Prostate gland (tissue), 2 donors: ENCODE measurements around the gene EID2. TPM values are rescaled to one million over a fixed set of nuclear protein-coding genes. Genes with fewer than 3 reads are reported as not detected.

Experiments used
- DNase-seq: peaks from one replicate; pipeline ENCODE4 v3.0.0-alpha.2; 2019; ENCODE audit warnings: low spot score
- H3K27ac ChIP-seq, 2 donors: fragments of 200-600 bp; sonication (generic); 2 replicates each; pipeline ENCODE4 v1.5.1; 2017 to 2019
- H3K27me3 ChIP-seq: fragments of 200-600 bp; sonication (generic); replicated peaks from 2 replicates; pipeline ENCODE4 v1.5.1; 2019; ENCODE audit not compliant: insufficient read depth
- H3K36me3 ChIP-seq, 2 donors: fragments of 200-600 bp; sonication (generic); 1 replicate in 1 of 2; 2 replicates in 1 of 2; pipeline versions ENCODE4 v1.5.1 to v1.8.1; 2017 to 2019
- H3K4me1 ChIP-seq: fragments of 200-600 bp; sonication (generic); replicated peaks from 2 replicates; pipeline ENCODE4 v1.5.1; 2019
- H3K4me3 ChIP-seq, 2 donors: fragments of 200-600 bp; sonication (generic); 2 replicates each; pipeline ENCODE4 v1.5.1; 2017 to 2019
- H3K9me3 ChIP-seq: fragments of 200-600 bp; sonication (generic); 2 replicates; pipeline ENCODE4 v1.5.1; 2017
- CTCF ChIP-seq, 4 experiments: fragments of 200-600 bp in 2 of 4; fragments of 450-650 bp in 2 of 4; sonication (generic) in 2 of 4; IDR thresholded peaks; 1 replicate in 3 of 4; 2 replicates in 1 of 4; pipeline ENCODE4 v1.5.1; 2016 to 2019; ENCODE audit warnings: antibody characterized with exemption in 4 of 4, mild to moderate bottlenecking in 2 of 4, moderate library complexity in 2 of 4
- POLR2A ChIP-seq: fragments of 450-650 bp; IDR thresholded peaks from one replicate; pipeline ENCODE4 v1.6.1; 2016; ENCODE audit warnings: antibody characterized with exemption, mild to moderate bottlenecking
- POLR2AphosphoS5 ChIP-seq: sonication (generic); formaldehyde crosslinking; IDR thresholded peaks from one replicate; pipeline ENCODE4 v1.6.1; 2017; ENCODE audit warnings: antibody characterized with exemption
- whole genome bisulfite sequencing: methylation state at CpG from one replicate; pipeline ENCODE4 v1.1.5; 2018; 5-methylcytosine and 5-hydroxymethylcytosine counted together
- intact Hi-C: fragments of 100-400 bp; cut with DNase I; formaldehyde crosslinking; loops from one replicate; pipeline ENCODE4 v1.14.2; 2022
- total RNA-seq, 2 donors: library from RNA; depleted of rRNA; stranded (reverse); fragments of >200 nt; gene quantifications; one replicate each; pipeline ENCODE4 v1.1.0, GENCODE V29; 2016

Gene EID2, protein sequence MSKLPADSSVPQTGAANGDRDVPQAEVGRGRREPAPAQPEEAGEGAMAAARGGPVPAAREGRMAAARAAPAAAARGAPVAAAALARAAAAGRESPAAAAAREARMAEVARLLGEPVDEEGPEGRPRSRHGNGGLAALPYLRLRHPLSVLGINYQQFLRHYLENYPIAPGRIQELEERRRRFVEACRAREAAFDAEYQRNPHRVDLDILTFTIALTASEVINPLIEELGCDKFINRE
- 10 to 100 TPM; 21.1 to 25.3 TPM for total RNA-seq

DNA sequence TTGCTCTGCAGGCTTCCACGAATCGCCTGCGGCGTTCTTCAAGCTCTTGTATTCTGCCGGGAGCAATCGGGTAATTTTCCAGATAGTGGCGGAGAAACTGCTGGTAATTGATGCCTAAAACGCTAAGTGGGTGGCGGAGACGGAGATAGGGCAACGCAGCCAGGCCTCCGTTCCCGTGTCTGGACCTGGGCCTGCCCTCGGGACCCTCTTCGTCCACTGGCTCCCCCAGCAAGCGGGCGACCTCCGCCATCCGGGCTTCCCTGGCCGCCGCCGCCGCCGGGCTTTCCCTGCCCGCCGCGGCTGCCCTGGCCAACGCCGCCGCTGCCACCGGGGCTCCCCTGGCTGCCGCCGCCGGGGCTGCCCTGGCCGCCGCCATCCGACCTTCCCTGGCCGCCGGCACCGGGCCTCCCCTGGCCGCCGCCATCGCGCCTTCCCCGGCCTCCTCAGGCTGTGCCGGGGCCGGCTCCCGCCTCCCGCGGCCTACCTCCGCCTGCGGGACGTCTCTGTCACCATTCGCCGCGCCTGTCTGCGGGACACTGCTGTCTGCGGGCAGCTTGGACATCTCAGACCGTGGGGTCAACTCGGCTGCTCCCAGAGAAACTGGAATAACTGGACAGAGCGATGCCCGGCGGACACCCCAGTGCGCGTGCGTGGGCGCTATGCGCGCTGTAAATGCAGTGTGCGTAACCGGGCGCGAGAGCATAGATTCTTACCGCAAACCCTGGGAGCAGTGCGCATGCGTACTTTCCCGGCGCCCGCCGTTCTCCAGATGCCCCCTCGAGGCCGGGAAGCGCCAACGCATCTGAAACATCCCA is at the start of gene EID2:
Gene EID2 (minus strand): TSS at position 644 of the 815 bp plus-strand sequence. CDS start 82 bp downstream, at position 562.
- H3K9me3 ChIP-seq, result no peaks in the 10 kb centered on the region
- intact Hi-C loops, result no loop called here
- WGBS, result 1% methylated on average over 51 of the region's 84 CpGs
- peak; percentile 87 for TF ChIP-seq POLR2A
- peak; percentile 67 to 96 (median 94) for TF ChIP-seq CTCF (IDR thresholded peaks at IDR 0.05)
- peak; percentile 99 for TF ChIP-seq POLR2AphosphoS5
- peaks cover 3% of the 10 kb centered on the region for H3K4me1 ChIP-seq
- no peaks in the 10 kb centered on the region for H3K27me3 ChIP-seq
- H3K36me3 ChIP-seq, result no peaks in the 10 kb centered on the region
- DNase-seq, result peak; percentile 93
- peak within 1 kb of the TSS; percentile 75 to 91 for H3K4me3 ChIP-seq
- H3K27ac ChIP-seq, result peak within 1 kb of the TSS; percentile 92 to 94

DNA sequence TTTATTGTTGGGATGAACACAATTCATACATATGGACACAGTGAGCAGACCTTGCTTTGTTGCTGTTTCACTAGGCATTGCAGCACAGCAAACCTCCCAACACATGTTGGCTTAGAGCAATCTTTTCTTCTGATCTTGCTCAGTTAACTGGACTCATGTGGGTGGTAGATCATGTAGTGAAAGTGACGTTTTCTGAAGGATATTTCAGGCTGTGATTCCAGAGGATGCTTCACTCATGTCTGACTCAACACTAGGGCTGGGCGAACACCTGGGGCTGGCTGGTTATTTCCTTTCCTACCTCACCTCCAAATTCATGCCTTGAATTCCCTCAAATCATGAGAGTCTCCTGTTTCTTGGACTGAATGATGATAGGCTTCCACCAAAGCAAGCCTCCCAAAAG is 48.1 kb upstream of the EID2 start:
- TF ChIP-seq POLR2AphosphoS5, result no peak
- no peak for TF ChIP-seq CTCF (IDR thresholded peaks at IDR 0.05)
- no peak for TF ChIP-seq POLR2A
- 37% methylated on average over 2 of the region's 2 CpGs for WGBS
- Histone ChIP-seq H3K27me3 (no peaks in the 10 kb centered on the region), H3K27ac (no peak overlapping the region), H3K9me3 (no peaks in the 10 kb centered on the region), H3K36me3 (no peaks in the 10 kb centered on the region), H3K4me3 (no peak overlapping the region), H3K4me1 (no peaks in the 10 kb centered on the region)
- no peak for DNase-seq
- intact Hi-C loops, result no loop called here

DNA sequence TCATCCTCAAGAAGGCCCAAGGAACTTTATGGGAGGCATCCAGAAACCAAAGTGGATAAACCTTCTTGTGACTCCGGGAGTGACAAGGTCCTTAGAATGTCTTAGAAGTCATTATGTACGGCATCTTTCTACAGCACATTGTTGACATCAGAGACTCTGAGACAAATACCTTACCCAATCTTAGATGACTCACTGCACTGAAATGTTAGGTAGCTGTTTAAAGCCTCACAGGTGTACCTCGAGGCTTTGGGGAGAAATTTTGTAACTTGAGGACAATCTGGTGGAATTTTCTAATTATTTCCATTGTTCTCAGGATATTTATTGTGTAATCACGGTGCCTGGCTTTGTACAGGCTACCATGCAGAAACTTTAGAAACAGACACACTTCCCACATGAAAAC is 47.5 kb upstream of the EID2 start:
- no peaks in the 10 kb centered on the region for H3K4me1 ChIP-seq
- H3K4me3 ChIP-seq, result no peak overlapping the region
- WGBS, result 65% methylated on average over 4 of the region's 4 CpGs
- intact Hi-C loops, result no loop called here
- no peaks in the 10 kb centered on the region for H3K9me3 ChIP-seq
- DNase-seq, result no peak
- no peaks in the 10 kb centered on the region for H3K36me3 ChIP-seq
- TF ChIP-seq POLR2A (no peak), CTCF (IDR thresholded peaks at IDR 0.05) (no peak)
- no peak overlapping the region for H3K27ac ChIP-seq
- no peaks in the 10 kb centered on the region for H3K27me3 ChIP-seq

DNA sequence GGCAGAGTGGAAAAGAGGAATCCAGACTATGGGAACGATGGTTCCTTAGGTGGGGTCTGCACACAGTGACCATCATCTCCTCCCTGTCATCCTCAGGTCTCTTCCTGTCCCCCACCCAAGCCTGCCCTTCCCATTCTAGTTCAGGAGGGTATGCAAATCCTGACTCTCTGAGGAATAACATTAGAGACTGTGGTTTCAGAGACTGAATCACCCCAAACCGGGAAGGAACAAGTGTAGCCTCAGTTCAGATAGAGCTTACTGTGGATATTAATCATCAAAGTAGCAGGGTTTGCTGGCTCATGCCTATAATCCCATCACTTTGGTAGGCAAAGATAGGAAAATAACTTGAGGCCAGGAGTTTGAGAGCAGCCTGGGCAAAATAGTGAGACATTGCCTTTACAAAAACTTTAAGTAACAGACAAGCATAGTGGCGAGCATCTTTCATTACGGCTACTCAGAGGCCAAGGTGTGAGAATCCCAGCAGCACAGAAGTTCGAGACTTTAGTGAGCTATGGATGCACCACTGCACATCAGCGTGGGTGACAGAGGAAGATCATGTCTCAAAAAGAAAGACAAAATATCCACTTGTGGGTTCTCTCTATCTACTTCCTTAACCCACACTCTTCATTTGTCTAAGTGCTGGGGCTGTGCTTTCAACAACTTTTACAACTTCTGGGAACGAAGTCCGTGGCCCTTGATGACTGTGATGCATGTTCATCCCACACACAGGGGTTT is 43.1 kb upstream of the EID2 start:
- H3K36me3 ChIP-seq, result no peaks in the 10 kb centered on the region
- WGBS, result 70% methylated on average over 8 of the region's 8 CpGs
- H3K27me3 ChIP-seq, result peaks cover 2% of the 10 kb centered on the region
- DNase-seq, result no peak
- no peak overlapping the region for H3K27ac ChIP-seq
- no peaks in the 10 kb centered on the region for H3K4me1 ChIP-seq
- H3K4me3 ChIP-seq, result no peak overlapping the region
- no peaks in the 10 kb centered on the region for H3K9me3 ChIP-seq
- intact Hi-C loops, result no loop called here
- no peak for TF ChIP-seq CTCF (IDR thresholded peaks at IDR 0.05)
- no peak for TF ChIP-seq POLR2AphosphoS5
- no peak for TF ChIP-seq POLR2A
